Measurements from ENCODE around the gene ROR2.

Gene ROR2

GRCh38 chr9:91716239-91716638 is 233.8 kb downstream of the ROR2 start:
- TF ChIP-seq TAF1 (IDR thresholded peaks at IDR 0.05; ENCODE audit: low read depth) (no peak), EP300 (IDR thresholded peaks at IDR 0.05; ENCODE audit: borderline replicate concordance) (no peak), TEAD4 (IDR thresholded peaks at IDR 0.05) (no peak), FOXM1 (IDR thresholded peaks at IDR 0.05; ENCODE audit: borderline replicate concordance, low read depth) (no peak), ZBTB7A (IDR thresholded peaks at IDR 0.05; ENCODE audit: low read depth) (no peak)

DNA sequence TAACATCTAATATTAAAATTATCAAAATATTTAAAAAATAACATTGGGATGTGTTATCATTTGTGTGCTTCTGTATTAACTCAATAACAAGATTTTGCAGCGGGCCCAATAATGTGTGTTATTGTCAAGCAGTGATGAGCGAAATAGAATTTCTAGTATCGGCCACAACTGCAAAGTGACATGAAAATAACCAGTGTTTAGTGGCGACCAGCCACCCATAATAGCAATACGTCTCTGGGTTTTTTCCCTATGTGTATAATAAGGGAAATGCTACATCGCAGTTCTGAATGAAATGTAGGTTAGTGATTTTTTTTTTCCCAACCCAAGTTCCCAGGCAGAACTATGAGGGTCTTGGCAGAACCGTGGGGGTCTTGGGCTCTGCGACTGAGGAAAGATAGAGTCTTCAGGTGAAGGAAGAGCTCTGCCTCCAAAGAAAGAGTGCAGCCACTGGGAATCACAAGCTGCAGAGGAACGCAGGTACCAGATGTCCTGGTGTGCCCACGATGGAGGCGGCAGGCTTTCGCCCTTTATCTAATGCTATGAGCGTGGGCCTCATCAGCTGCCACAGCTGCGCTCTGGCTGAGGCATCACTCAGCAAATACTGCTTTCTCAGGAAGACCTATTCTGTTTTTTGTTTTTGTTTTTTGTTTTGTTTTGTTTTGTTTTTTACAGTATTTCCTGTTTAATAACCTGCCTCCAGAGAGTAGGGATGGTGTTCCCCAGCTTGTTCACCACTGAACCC is 235.0 kb downstream of the ROR2 start:
- no peak for TF ChIP-seq TAF1 (IDR thresholded peaks at IDR 0.05; ENCODE audit: low read depth)
- TF ChIP-seq YY1 (IDR thresholded peaks at IDR 0.05; ENCODE audit: low read depth) = no peak
- TF ChIP-seq, protein P1, sequence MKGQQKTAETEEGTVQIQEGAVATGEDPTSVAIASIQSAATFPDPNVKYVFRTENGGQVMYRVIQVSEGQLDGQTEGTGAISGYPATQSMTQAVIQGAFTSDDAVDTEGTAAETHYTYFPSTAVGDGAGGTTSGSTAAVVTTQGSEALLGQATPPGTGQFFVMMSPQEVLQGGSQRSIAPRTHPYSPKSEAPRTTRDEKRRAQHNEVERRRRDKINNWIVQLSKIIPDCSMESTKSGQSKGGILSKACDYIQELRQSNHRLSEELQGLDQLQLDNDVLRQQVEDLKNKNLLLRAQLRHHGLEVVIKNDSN (IDR thresholded peaks at IDR 0.05) = no peak
- no peak for TF ChIP-seq CREB1 (IDR thresholded peaks at IDR 0.05; ENCODE audit: low read depth)
- TF ChIP-seq TEAD4 (IDR thresholded peaks at IDR 0.05) = no peak
- TF ChIP-seq EP300 (IDR thresholded peaks at IDR 0.05; ENCODE audit: borderline replicate concordance) = no peak
- TF ChIP-seq, protein P2, sequence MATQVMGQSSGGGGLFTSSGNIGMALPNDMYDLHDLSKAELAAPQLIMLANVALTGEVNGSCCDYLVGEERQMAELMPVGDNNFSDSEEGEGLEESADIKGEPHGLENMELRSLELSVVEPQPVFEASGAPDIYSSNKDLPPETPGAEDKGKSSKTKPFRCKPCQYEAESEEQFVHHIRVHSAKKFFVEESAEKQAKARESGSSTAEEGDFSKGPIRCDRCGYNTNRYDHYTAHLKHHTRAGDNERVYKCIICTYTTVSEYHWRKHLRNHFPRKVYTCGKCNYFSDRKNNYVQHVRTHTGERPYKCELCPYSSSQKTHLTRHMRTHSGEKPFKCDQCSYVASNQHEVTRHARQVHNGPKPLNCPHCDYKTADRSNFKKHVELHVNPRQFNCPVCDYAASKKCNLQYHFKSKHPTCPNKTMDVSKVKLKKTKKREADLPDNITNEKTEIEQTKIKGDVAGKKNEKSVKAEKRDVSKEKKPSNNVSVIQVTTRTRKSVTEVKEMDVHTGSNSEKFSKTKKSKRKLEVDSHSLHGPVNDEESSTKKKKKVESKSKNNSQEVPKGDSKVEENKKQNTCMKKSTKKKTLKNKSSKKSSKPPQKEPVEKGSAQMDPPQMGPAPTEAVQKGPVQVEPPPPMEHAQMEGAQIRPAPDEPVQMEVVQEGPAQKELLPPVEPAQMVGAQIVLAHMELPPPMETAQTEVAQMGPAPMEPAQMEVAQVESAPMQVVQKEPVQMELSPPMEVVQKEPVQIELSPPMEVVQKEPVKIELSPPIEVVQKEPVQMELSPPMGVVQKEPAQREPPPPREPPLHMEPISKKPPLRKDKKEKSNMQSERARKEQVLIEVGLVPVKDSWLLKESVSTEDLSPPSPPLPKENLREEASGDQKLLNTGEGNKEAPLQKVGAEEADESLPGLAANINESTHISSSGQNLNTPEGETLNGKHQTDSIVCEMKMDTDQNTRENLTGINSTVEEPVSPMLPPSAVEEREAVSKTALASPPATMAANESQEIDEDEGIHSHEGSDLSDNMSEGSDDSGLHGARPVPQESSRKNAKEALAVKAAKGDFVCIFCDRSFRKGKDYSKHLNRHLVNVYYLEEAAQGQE (IDR thresholded peaks at IDR 0.05; ENCODE audit: low read depth) = no peak
- no peak for TF ChIP-seq MAX (IDR thresholded peaks at IDR 0.05)

DNA sequence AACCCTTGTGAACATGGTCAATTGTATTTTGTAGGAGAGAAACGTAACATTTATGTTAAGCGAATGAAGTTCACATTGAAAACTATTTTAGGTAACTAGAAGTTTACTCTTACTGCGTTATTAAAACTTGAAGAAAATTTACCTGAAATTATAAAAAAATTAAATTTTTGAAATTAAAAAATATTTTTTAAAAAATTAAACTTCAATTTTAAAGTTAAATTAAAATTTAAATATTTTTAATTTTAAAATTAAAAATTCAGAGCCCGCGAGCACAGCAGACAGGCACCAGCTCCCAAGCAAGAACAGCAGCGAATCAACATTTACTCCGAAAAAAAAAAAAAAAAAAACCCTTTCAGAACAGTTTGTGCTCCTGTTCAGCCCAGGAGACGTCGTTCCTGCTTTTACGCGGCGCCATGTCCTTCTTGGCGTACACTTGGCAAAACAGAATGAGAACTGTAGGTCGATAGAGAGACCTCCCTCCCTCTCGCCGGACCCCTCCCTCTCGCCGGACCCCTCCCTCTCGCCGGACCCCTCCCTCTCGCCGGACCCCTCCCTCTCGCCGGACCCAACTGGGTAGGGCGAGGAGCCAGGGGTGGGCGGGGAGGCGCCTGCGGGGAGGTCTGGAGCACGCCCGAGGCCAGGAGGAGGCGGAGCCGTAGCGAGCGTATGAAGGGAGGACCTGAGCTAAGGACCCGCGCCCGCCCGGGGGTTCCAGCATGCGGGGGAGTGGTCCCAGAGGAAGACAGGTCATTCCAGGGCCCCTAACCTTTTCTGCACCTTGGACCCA is 235.8 kb downstream of the ROR2 start:
- 0 out of 2 replicates have a peak, but pooled peaks have one; percentile 23 for TF ChIP-seq NFIC (IDR thresholded peaks at IDR 0.05)
- TF ChIP-seq ZBTB7A (IDR thresholded peaks at IDR 0.05; ENCODE audit: low read depth) = peak; percentile 81
- TF ChIP-seq FOXM1 (IDR thresholded peaks at IDR 0.05; ENCODE audit: borderline replicate concordance, low read depth) = no peak
- no peak for TF ChIP-seq TEAD4 (IDR thresholded peaks at IDR 0.05)
- peak; percentile 61; the same call in 1 of the 2 replicates for TF ChIP-seq YY1 (IDR thresholded peaks at IDR 0.05; ENCODE audit: low read depth)
- TF ChIP-seq TCF12 (IDR thresholded peaks at IDR 0.05; ENCODE audit: low read depth) = no peak
- TF ChIP-seq, protein P1 (IDR thresholded peaks at IDR 0.05) = no peak
- TF ChIP-seq RAD21 (IDR thresholded peaks at IDR 0.05; ENCODE audit: low read depth) = no peak
- TF ChIP-seq MAX (IDR thresholded peaks at IDR 0.05) = no peak
- no peak for TF ChIP-seq EP300 (IDR thresholded peaks at IDR 0.05; ENCODE audit: borderline replicate concordance)
- no peak for TF ChIP-seq TAF1 (IDR thresholded peaks at IDR 0.05; ENCODE audit: low read depth)
- 0 out of 2 replicates have a peak, but pooled peaks have one; percentile 21 for TF ChIP-seq EGR1 (IDR thresholded peaks at IDR 0.05)

GRCh38 chr9:91712811-91713210 is 237.2 kb downstream of the ROR2 start:
- TF ChIP-seq EGR1 (IDR thresholded peaks at IDR 0.05) = no peak
- TF ChIP-seq YY1 (IDR thresholded peaks at IDR 0.05; ENCODE audit: low read depth) = no peak
- no peak for TF ChIP-seq EP300 (IDR thresholded peaks at IDR 0.05; ENCODE audit: borderline replicate concordance)
- no peak for TF ChIP-seq RAD21 (IDR thresholded peaks at IDR 0.05; ENCODE audit: low read depth)
- TF ChIP-seq, protein P1 (IDR thresholded peaks at IDR 0.05) = no peak
- no peak for TF ChIP-seq ZBTB7A (IDR thresholded peaks at IDR 0.05; ENCODE audit: low read depth)
- no peak for TF ChIP-seq TCF12 (IDR thresholded peaks at IDR 0.05; ENCODE audit: low read depth)
- no peak for TF ChIP-seq CREB1 (IDR thresholded peaks at IDR 0.05; ENCODE audit: low read depth)
- TF ChIP-seq TEAD4 (IDR thresholded peaks at IDR 0.05) = no peak
- TF ChIP-seq TAF1 (IDR thresholded peaks at IDR 0.05; ENCODE audit: low read depth) = no peak
- TF ChIP-seq CEBPB (IDR thresholded peaks at IDR 0.05) = no peak

DNA sequence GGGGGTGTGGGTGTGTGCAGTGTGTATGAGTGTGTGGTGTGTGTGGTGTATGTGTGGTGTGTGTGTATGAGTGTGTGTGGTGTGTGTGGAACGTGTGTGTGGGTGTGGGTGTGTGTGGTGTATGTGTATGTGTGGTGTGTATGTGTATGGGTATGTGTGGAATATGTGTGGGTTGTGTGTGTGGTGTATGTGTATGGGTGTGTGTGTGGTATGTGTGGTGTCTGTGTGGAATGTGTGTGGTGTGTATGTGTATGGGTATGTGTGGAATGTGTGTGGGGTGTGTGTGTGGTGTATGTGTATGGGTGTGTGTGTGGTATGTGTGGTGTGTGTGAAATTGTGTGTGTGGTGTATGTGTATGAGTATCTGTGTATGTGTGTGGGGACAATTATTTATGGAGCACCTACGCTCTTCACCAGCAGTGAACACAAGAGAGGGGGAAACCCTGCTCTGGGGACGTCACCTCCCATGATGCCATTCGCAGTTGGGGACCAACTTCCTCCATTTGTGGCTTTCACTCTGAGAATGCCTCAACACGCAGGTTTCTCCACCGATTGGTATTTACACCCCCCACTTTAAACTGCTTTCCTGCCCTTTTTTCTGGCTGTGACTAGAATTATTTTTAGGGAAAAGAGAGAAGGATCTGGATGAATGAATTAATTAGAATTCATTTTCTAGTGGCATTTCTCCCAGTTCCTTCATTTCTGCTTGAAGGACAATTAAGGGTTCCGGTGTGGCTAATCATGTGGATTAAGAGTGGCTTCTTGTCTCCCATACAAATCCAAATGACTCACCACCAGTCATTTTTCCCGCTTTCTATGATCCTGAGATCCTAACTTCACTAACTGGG is 238.1 kb downstream of the ROR2 start:
- TF ChIP-seq RAD21 (IDR thresholded peaks at IDR 0.05; ENCODE audit: low read depth) (no peak), TEAD4 (IDR thresholded peaks at IDR 0.05) (no peak), EP300 (IDR thresholded peaks at IDR 0.05; ENCODE audit: borderline replicate concordance) (no peak), YY1 (IDR thresholded peaks at IDR 0.05; ENCODE audit: low read depth) (no peak), FOXM1 (IDR thresholded peaks at IDR 0.05; ENCODE audit: borderline replicate concordance, low read depth) (no peak), ZBTB7A (IDR thresholded peaks at IDR 0.05; ENCODE audit: low read depth) (no peak), MAX (IDR thresholded peaks at IDR 0.05) (no peak), CREB1 (IDR thresholded peaks at IDR 0.05; ENCODE audit: low read depth) (no peak), CEBPB (IDR thresholded peaks at IDR 0.05) (no peak), TAF1 (IDR thresholded peaks at IDR 0.05; ENCODE audit: low read depth) (no peak), EGR1 (IDR thresholded peaks at IDR 0.05) (no peak), NFIC (IDR thresholded peaks at IDR 0.05) (no peak), TCF12 (IDR thresholded peaks at IDR 0.05; ENCODE audit: low read depth) (no peak)
- TF ChIP-seq, protein P2 (IDR thresholded peaks at IDR 0.05; ENCODE audit: low read depth) = no peak
- TF ChIP-seq, protein P1 (IDR thresholded peaks at IDR 0.05) = no peak

All from Ishikawa (cell line).